T-helper 2 cell (primary cell): ENCODE measurements around the gene DPYSL5.

Source experiments
- DNase-seq, 5 experiments: peaks; one replicate each; pipeline versions ENCODE4 v3.0.0 to v3.0.0-alpha.2; 2012 to 2022

Gene DPYSL5

DNA sequence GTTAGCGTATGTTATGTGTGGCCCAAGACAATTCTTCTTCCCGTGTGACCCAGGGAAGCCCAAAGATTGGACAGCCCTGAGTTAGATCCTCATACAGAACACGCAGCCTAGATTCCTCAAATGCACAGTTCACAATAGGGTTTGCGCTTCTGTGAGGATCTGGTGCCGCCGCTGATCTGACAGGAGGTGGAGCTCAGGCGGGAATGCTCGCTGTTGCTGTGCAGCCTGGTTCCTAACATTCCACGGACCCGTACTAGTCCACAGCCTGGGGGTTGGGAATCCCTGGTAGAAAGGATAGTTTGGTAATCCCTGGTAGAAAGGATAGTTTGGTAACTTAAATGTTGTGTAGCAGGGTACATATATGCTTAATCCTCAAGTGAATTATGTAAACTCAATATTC, 149.5 kb downstream of the DPYSL5 start:
- no peak for DNase-seq

DNA sequence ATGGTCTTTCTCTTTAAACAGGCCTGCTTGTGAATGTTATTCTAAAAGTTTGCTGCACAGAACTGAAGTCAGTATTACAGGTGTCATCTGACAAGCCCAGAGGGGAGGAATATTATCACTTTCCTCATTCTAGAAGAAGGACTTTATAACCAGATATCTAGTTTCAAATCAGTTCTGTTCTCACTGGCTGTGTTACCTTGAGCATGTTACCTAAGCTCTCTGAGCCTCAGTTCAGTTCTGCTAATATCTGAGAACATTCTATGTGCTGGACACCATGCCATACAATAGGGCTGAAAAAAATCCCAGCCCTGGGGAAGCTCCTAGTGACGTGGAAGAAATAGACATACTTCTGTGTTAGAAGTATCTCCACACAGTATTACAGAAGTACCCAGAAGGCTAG, 150.4 kb downstream of the DPYSL5 start:
- DNase-seq: no peak
